HG03045 (cell line): ENCODE data around the gene CCDC9B.

Experiments
- ATAC-seq: cut with Tn5 transposase; IDR thresholded peaks from one replicate; pipeline ENCODE4 v1.9.1; 2021; ENCODE audit warnings: mild to moderate bottlenecking, moderate library complexity; ENCODE audit not compliant: unreplicated experiment

CCDC9B gene

GRCh38 chr15:40340740-40341400, at the start of gene CCDC9B:
Gene CCDC9B, minus strand, starts transcription at chr15:40340939. Its CDS starts 120 bp downstream, at chr15:40340819.
- ATAC-seq = no peak

- no peak for ATAC-seq
Measured at GRCh38 chr15:40389824-40390595, 49.3 kb upstream of the CCDC9B start.

- no peak for ATAC-seq
Measured at GRCh38 chr15:40388941-40389823, 48.4 kb upstream of the CCDC9B start.

- no peak for ATAC-seq
Measured at GRCh38 chr15:40386480-40386879, 45.7 kb upstream of the CCDC9B start.

- ATAC-seq = peak; percentile 94
Measured at GRCh38 chr15:40382580-40383456, 42.1 kb upstream of the CCDC9B start, which contains the start of gene KNSTRN. Gene KNSTRN, plus strand, starts transcription at chr15:40382721. Its CDS starts 115 bp downstream, at chr15:40382836.

- ATAC-seq = no peak
Measured at GRCh38 chr15:40381818-40382529, 41.2 kb upstream of the CCDC9B start.

GRCh38 chr15:40380636-40381035, 39.9 kb upstream of the CCDC9B start:
- ATAC-seq = no peak

GRCh38 chr15:40379853-40380252, 39.1 kb upstream of the CCDC9B start:
- no peak for ATAC-seq

- ATAC-seq = no peak
Measured at GRCh38 chr15:40379374-40379773, 38.6 kb upstream of the CCDC9B start.

- ATAC-seq = no peak
Measured at GRCh38 chr15:40377606-40378005, 36.9 kb upstream of the CCDC9B start.

- ATAC-seq = no peak
Measured at GRCh38 chr15:40372981-40373380, 32.2 kb upstream of the CCDC9B start.

- ATAC-seq = no peak
Measured at GRCh38 chr15:40369971-40370370, 29.2 kb upstream of the CCDC9B start.

- no peak for ATAC-seq
Measured at GRCh38 chr15:40369474-40369869, 28.7 kb upstream of the CCDC9B start.

GRCh38 chr15:40368719-40369473, 28.2 kb upstream of the CCDC9B start:
- no peak for ATAC-seq

GRCh38 chr15:40367686-40368611, 27.2 kb upstream of the CCDC9B start:
- peak; percentile 77 for ATAC-seq

GRCh38 chr15:40367371-40367685, 26.6 kb upstream of the CCDC9B start:
- no peak for ATAC-seq

GRCh38 chr15:40366457-40367370, 26.0 kb upstream of the CCDC9B start:
- ATAC-seq = no peak
